ENCODE measurements around the gene NRIP1. TPM values are rescaled to one million over a fixed set of nuclear protein-coding genes. Genes with fewer than 3 reads are reported as not detected.

NRIP1 gene
- total RNA-seq, 2 donors from 2014 or later: 29.3 to 43.1 TPM

- Histone ChIP-seq H3K36me3 (no peaks in the 10 kb centered on the region), H3K4me1 (replicated peaks) (no peaks in the 10 kb centered on the region), H3K4me3 (no peak overlapping the region), H3K9me3 (no peaks in the 10 kb centered on the region), H3K27ac (no peak overlapping the region), H3K27me3 (replicated peaks; ENCODE audit: insufficient read depth) (no peaks in the 10 kb centered on the region)
- intact Hi-C loops (cut with DNase I): no loop called here
- WGBS: 89% methylated on average over 6 of the region's 6 CpGs
- no peak for DNase-seq (ENCODE audit: low spot score)
- TF ChIP-seq POLR2AphosphoS5 (IDR thresholded peaks at IDR 0.05) (no peak), CTCF (IDR thresholded peaks at IDR 0.05) (no peak), POLR2A (IDR thresholded peaks at IDR 0.05) (no peak)
Observed at GRCh38 chr21:15071009-15071408, 6.2 kb upstream of the NRIP1 start.

GRCh38 chr21:15066123-15066575 is 1.3 kb upstream of the NRIP1 start:
- WGBS: 2% methylated on average over 8 of the region's 8 CpGs
- TF ChIP-seq POLR2AphosphoS5 (IDR thresholded peaks at IDR 0.05) (no peak), POLR2A (IDR thresholded peaks at IDR 0.05) (no peak), CTCF (IDR thresholded peaks at IDR 0.05) (no peak)
- DNase-seq (ENCODE audit: low spot score): no peak
- no peaks in the 10 kb centered on the region for H3K36me3 ChIP-seq
- H3K27ac ChIP-seq: peak overlapping the region; percentile 96
- H3K4me1 ChIP-seq (replicated peaks): no peaks in the 10 kb centered on the region
- intact Hi-C loops (cut with DNase I): loop anchor here (10.0 kb wide), 4 partner anchors 111 to 681 kb away; partner anchors contain the start of gene HSPA13
- H3K9me3 ChIP-seq: no peaks in the 10 kb centered on the region
- no peaks in the 10 kb centered on the region for H3K27me3 ChIP-seq (replicated peaks; ENCODE audit: insufficient read depth)
- H3K4me3 ChIP-seq: peak overlapping the region; percentile 88 to 97

- H3K4me1 ChIP-seq (replicated peaks): no peaks in the 10 kb centered on the region
- peak; percentile 75 for DNase-seq (ENCODE audit: low spot score)
- H3K4me3 ChIP-seq: peak overlapping the region; percentile 88 to 97
- no peaks in the 10 kb centered on the region for H3K36me3 ChIP-seq
- TF ChIP-seq CTCF (IDR thresholded peaks at IDR 0.05) (no peak), POLR2AphosphoS5 (IDR thresholded peaks at IDR 0.05) (peak; percentile 68), POLR2A (IDR thresholded peaks at IDR 0.05) (peak; percentile 43)
- H3K9me3 ChIP-seq: no peaks in the 10 kb centered on the region
- intact Hi-C loops (cut with DNase I): loop anchor here (2.0 to 10.0 kb wide), 5 partner anchors 57 to 681 kb away; partner anchors contain the start of gene HSPA13
- H3K27ac ChIP-seq: peak overlapping the region; percentile 96
- no peaks in the 10 kb centered on the region for H3K27me3 ChIP-seq (replicated peaks; ENCODE audit: insufficient read depth)
- WGBS: 0% methylated on average over 38 of the region's 38 CpGs
Observed at GRCh38 chr21:15065392-15066122, 757 bp upstream of the NRIP1 start.

- Histone ChIP-seq H3K4me1 (replicated peaks) (no peaks in the 10 kb centered on the region), H3K27ac (peak overlapping the region; percentile 96), H3K36me3 (no peaks in the 10 kb centered on the region), H3K27me3 (replicated peaks; ENCODE audit: insufficient read depth) (no peaks in the 10 kb centered on the region), H3K9me3 (no peaks in the 10 kb centered on the region), H3K4me3 (peak overlapping the region; percentile 88 to 97)
- intact Hi-C loops (cut with DNase I): loop anchor here (2.0 to 10.0 kb wide), 5 partner anchors 55 to 679 kb away; partner anchors contain the start of gene HSPA13
- under 1% methylated on average over 53 of the region's 58 CpGs for WGBS
- TF ChIP-seq POLR2AphosphoS5 (IDR thresholded peaks at IDR 0.05) (no peak), CTCF (IDR thresholded peaks at IDR 0.05) (no peak), POLR2A (IDR thresholded peaks at IDR 0.05) (no peak)
- DNase-seq (ENCODE audit: low spot score): peak; percentile 34
Observed at GRCh38 chr21:15063814-15064575, 805 bp downstream of the NRIP1 start.

Data from prostate gland (tissue), 2 donors.